Lung (tissue), 12 donors: Measurements from ENCODE around the gene ANTXR1. TPM values are rescaled to one million over a fixed set of nuclear protein-coding genes. Genes with fewer than 3 reads are reported as not detected.

Source experiments
- ATAC-seq: fragments of 200-7000 bp; cut with Tn5 transposase; one replicate; pipeline ENCODE4 v1.9.1; 2020; ENCODE audit warnings: moderate number of reproducible peaks; ENCODE audit not compliant: insufficient read depth, low FRiP score
- DNase-seq, 3 donors: peaks; one replicate each; pipeline ENCODE4 v3.0.0-alpha.2; 2013 to 2017
- H3K27ac ChIP-seq, 2 donors: one replicate each; pipeline ENCODE4 v1.5.1; 2013; ENCODE audit warnings: mild to moderate bottlenecking in 2 of 2, moderate library complexity in 2 of 2, control low read depth in 1 of 2, inconsistent platforms in 1 of 2, low read depth in 1 of 2, low read length in 1 of 2
- H3K27me3 ChIP-seq, 3 donors: one replicate each; pipeline ENCODE4 v1.5.1; 2013; ENCODE audit warnings: low read length in 2 of 3; ENCODE audit not compliant: control insufficient read depth in 3 of 3, insufficient read depth in 3 of 3
- H3K36me3 ChIP-seq, 4 donors: one replicate each; pipeline ENCODE4 v1.5.1; 2013; ENCODE audit warnings: low read length in 4 of 4, mild to moderate bottlenecking in 1 of 4, moderate library complexity in 1 of 4; ENCODE audit not compliant: control insufficient read depth in 4 of 4, insufficient read depth in 4 of 4
- H3K4me1 ChIP-seq, 5 donors: one replicate each; pipeline ENCODE4 v1.5.1; 2013; ENCODE audit warnings: low read length in 5 of 5, mild to moderate bottlenecking in 2 of 5, moderate library complexity in 1 of 5; ENCODE audit not compliant: control insufficient read depth in 5 of 5, insufficient read depth in 5 of 5
- H3K4me3 ChIP-seq: one replicate; pipeline ENCODE4 v1.5.1; 2013; ENCODE audit warnings: mild to moderate bottlenecking, control low read depth, moderate library complexity
- H3K9ac ChIP-seq, 2 donors: one replicate each; pipeline ENCODE4 v1.5.1; 2013; ENCODE audit warnings: low read length in 2 of 2, control low read depth in 1 of 2; ENCODE audit not compliant: insufficient read depth in 1 of 2
- H3K9me3 ChIP-seq, 4 donors: one replicate each; pipeline ENCODE4 v1.5.1; 2013; ENCODE audit warnings: low read length in 3 of 4, mild to moderate bottlenecking in 1 of 4, moderate library complexity in 1 of 4; ENCODE audit not compliant: control insufficient read depth in 4 of 4, insufficient read depth in 3 of 4
- CTCF ChIP-seq: IDR thresholded peaks from 2 replicates; pipeline ENCODE4 v1.5.1; 2012; ENCODE audit warnings: mild to moderate bottlenecking; ENCODE audit errors: control extremely low read depth, extremely low read depth
- WGBS, 2 donors: extraction: QIAGEN DNeasy Blood & Tissue Kit; methylation state at CpG; one replicate each; pipeline ENCODE4 v1.1.7; 2013; 5-methylcytosine and 5-hydroxymethylcytosine counted together
- polyA plus RNA-seq, 2 donors: library from polyadenylated mRNA; stranded (reverse); fragments of 200-250 nt; gene quantifications; one replicate each; pipeline ENCODE4 v1.2.1, GENCODE V29; 2013
- total RNA-seq, 2 donors: library from RNA; depleted of rRNA in 1 of 2; stranded (reverse); fragments of >200 nt in 1 of 2; gene quantifications; one replicate each; pipeline ENCODE4 v1.2.1, GENCODE V29; 2014 to 2021
- donor health status: control.
- donor health status: control.
- donor health status: Bipolar disorder and iron deficiency.
- donor health status: healthy.
- donor health status: DM: yes; HTN: yes; CAD: no.

Gene ANTXR1
- total and polyA plus RNA-seq, 4 donors, result 13.4 to 81.0 (median 34.8) TPM

GRCh38 chr2:69067866-69068265, 54.9 kb downstream of the ANTXR1 start:
- Histone ChIP-seq H3K9ac (no peak overlapping the region), H3K4me1 (peaks cover 0 to 8% (median 3%) of the 10 kb centered on the region in 5 donors), H3K27me3 (no peaks in the 10 kb centered on the region), H3K36me3 (peaks cover 0 to 22% (median 0%) of the 10 kb centered on the region in 4 donors), H3K27ac (no peak overlapping the region), H3K4me3 (no peak overlapping the region), H3K9me3 (no peaks in the 10 kb centered on the region)
- DNase-seq (no peak), ATAC-seq (no peak)
- no peak for TF ChIP-seq CTCF

GRCh38 chr2:69070969-69071368, 58.0 kb downstream of the ANTXR1 start:
- no peak overlapping the region for H3K27ac ChIP-seq

GRCh38 chr2:69073928-69074570, 61.1 kb downstream of the ANTXR1 start:
- Histone ChIP-seq H3K27ac (no peak overlapping the region), H3K9ac (no peak overlapping the region), H3K4me1 (peaks cover 0 to 4% (median 0%) of the 10 kb centered on the region in 5 donors), H3K9me3 (no peaks in the 10 kb centered on the region), H3K36me3 (peaks cover 0 to 37% (median 14%) of the 10 kb centered on the region in 4 donors), H3K27me3 (no peaks in the 10 kb centered on the region), H3K4me3 (no peak overlapping the region)
- ATAC-seq (no peak), DNase-seq (no peak)
- TF ChIP-seq CTCF, result no peak
- WGBS, 2 donors, result 76 to 82% methylated on average over 1 of the region's 1 CpG

More at GRCh38 chr2:69070969-69071368, 58.0 kb downstream of the ANTXR1 start:
- H3K27me3 ChIP-seq, result no peaks in the 10 kb centered on the region
- no peak for TF ChIP-seq CTCF
- H3K4me3 ChIP-seq, result no peak overlapping the region
- no peaks in the 10 kb centered on the region for H3K9me3 ChIP-seq
- WGBS, 2 donors, result 79 to 83% methylated on average over 3 of the region's 3 CpGs
- no peak overlapping the region for H3K9ac ChIP-seq
- peaks cover 0 to 28% (median 3%) of the 10 kb centered on the region in 4 donors for H3K36me3 ChIP-seq
- no peak for DNase-seq
- no peak for ATAC-seq
- peaks cover 0 to 8% (median 3%) of the 10 kb centered on the region in 5 donors for H3K4me1 ChIP-seq

- H3K4me3 ChIP-seq, result no peak overlapping the region
- no peak for TF ChIP-seq CTCF
- H3K27me3 ChIP-seq, result no peaks in the 10 kb centered on the region
- 93 to 94% methylated on average over 4 of the region's 4 CpGs for WGBS, 2 donors
- ATAC-seq (no peak), DNase-seq (no peak)
- H3K4me1 ChIP-seq, result peaks cover 0 to 3% (median 0%) of the 10 kb centered on the region in 5 donors
- H3K9ac ChIP-seq, result no peak overlapping the region
- H3K36me3 ChIP-seq, result peaks cover 0 to 41% (median 14%) of the 10 kb centered on the region in 4 donors
- H3K27ac ChIP-seq, result no peak overlapping the region
- no peaks in the 10 kb centered on the region for H3K9me3 ChIP-seq
Observed at GRCh38 chr2:69074918-69075317, 61.9 kb downstream of the ANTXR1 start.
